HG03558 (cell line): Measurements from ENCODE around the gene OR52J3.

ENCODE experiments used
- ATAC-seq: cut with Tn5 transposase; IDR thresholded peaks from one replicate; pipeline ENCODE4 v1.9.1; 2021; ENCODE audit warnings: moderate number of reproducible peaks; ENCODE audit not compliant: unreplicated experiment; ENCODE audit errors: extremely low read depth

OR52J3 gene

DNA sequence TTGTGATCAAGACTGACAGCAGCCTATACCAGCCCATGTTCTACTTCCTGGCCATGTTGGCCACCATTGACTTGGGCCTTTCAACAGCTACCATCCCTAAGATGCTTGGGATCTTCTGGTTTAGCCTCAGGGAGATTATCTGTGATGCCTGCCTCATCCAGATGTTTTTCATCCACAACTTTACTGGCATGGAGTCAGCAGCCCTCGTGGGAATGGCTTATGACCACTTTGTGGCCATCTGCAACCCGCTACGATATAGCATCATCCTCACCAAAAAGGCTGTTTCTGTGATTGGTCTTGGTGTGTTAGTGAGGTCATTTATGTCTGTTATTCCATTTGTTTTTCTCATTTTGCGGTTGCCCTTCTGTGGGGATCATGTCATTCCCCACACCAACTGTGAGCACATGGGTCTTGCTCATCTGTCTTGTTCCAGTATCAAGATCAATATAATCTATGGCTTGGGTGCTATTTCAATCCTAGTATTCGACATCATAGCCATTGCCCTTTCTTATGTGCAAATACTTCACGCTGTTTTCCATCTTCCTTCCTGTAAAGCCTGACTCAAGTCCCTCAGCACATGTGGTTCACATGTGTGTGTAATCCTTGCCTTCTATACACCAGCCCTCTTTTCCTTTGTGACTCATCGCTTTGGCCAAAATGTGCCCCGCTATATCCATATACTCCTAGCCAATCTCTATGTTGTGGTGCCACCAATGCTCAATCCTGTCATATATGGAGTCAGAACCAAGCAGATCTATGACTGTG is 46.7 kb downstream of the OR52J3 start:
- no peak for ATAC-seq

DNA sequence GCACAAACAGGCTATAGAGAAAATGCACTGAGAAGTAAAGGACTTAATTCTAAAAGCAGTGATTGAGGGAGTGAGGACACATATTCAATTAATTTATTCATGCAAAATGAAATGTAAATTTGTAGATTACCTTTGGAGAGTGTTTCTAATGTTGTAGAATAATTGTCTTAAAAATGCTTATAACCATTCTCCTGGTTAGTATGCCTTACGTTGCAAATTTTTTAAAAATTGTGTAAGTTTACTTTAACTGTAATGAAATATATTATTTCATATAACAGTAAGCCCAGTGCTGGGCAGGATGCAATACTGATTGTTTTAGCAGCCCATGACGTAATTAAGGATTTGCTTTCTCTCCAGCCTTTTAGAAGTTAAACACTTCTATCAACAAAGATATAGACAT is 49.7 kb downstream of the OR52J3 start:
- ATAC-seq = no peak
